AG09319 (cell line): ENCODE results near the gene IL2RA.
"Not testable (repeated sequence)": the region's sequence is repeated elsewhere in the genome, so short reads cannot be mapped to it uniquely, and the experiment has no call there.

Source experiments
- DNase-seq: peaks from one replicate; pipeline ENCODE4 v3.0.0-alpha.2; 2010; ENCODE audit warnings: low read depth; ENCODE audit errors: extremely low read depth
- TF ChIP-seq, protein P1 (sequence below): IDR thresholded peaks from 2 replicates; pipeline ENCODE4 v1.5.1; 2011; ENCODE audit warnings: low read depth, mild to moderate bottlenecking, inconsistent platforms, low read length, moderate library complexity

IL2RA gene

DNA sequence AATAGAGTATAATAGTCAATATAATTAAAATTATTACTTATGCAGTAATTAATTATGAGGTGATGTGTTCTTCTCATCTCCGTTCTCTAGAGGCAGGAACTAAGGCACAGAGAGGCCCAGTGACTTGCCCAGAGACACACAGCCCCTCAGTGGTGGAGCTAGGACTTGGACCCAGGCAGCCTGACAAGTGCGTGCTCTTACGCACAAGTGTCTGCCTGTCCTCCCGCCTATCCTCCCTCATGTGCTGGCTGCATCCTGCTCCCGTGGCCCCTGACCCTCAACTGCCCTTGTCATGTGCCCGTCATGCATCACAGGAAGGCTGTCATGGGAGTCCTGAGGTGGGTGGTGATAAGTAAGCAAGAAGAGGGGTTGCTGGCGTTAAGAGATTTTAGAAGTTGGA lies 14.3 kb downstream of the IL2RA start:
- DNase-seq: no peak
- TF ChIP-seq, protein P1, sequence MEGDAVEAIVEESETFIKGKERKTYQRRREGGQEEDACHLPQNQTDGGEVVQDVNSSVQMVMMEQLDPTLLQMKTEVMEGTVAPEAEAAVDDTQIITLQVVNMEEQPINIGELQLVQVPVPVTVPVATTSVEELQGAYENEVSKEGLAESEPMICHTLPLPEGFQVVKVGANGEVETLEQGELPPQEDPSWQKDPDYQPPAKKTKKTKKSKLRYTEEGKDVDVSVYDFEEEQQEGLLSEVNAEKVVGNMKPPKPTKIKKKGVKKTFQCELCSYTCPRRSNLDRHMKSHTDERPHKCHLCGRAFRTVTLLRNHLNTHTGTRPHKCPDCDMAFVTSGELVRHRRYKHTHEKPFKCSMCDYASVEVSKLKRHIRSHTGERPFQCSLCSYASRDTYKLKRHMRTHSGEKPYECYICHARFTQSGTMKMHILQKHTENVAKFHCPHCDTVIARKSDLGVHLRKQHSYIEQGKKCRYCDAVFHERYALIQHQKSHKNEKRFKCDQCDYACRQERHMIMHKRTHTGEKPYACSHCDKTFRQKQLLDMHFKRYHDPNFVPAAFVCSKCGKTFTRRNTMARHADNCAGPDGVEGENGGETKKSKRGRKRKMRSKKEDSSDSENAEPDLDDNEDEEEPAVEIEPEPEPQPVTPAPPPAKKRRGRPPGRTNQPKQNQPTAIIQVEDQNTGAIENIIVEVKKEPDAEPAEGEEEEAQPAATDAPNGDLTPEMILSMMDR: no peak

DNA sequence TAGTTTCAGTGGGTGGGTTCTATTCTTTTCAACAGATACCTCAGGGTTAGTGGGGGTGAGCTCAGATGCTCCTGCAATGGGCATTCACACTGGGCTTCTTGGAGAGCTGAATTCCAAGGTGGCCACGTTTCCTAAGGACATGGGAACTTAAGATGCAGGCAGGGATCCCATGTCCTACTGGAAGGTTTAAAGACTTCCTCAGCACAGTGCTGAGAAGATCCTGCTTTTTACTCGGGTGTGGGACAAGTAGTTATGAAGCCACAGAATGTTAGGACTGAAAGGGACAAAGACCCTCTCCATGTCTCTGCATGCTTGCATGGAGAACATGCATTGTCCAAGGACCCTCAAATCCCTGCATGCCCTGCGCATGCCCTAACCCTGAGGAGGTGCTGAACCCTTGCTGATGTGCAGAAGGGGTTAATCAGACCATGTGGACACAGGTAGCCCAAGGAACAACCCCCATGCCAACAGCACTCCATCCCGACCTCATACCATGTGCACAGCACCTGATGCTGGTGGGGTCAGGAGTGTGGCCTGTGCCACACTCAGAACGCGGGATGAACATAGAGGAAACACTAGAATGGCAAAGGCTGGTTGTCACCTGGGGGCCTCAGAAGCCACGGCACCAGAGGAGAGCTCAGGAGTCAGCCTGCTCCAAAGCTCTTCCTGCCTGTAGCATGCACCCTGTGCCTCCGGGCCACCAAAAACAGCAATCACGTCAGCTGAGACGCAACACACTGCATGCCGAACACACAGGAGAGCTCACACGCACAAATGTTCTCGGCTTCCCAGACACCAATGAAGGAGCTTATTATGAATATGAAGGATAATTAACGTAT lies 15.2 kb downstream of the IL2RA start:
- no peak for DNase-seq
- TF ChIP-seq, protein P1: no peak

DNA sequence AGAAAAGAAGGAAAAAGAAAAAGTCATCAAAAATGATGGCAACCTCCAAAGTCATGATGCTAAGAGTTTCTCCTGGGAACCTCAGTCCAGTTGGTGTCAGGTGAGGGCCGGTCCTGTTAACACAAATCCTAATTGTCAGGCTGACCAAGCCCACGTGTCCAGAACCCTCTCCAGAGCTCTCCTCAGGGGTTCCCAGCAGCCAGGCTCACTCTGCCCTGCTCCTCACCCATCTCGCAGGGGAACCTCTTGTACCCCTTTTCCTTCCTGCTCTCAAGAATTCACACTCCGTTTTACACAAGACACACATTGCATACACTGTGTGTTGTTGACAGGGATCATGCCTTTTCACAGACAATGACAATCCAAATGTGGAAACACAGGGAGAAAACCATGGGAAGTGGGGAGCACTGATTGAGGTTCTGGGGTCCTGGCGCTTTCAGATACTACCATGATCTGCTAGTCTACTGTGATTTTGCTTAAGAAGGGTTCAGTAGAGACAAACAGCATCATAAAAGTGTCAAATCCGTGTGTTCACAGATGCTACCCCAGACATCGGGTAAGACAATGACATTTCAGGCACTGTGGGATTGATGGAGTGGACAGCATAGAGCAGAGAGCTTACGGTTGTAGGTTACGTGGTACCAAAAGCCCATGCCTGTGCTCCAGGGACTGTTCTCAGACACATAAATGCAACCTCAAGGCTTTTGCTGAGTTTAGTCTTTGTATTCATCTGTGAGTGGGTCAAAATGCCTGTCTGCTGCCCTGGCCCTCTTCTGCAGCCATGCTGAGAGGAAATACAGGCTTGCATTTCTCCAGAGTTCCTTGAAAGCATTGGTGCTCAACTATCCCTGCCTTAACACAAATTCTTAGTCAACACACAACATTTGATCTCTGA lies 16.0 kb downstream of the IL2RA start:
- DNase-seq: no peak
- TF ChIP-seq, protein P1: no peak

DNA sequence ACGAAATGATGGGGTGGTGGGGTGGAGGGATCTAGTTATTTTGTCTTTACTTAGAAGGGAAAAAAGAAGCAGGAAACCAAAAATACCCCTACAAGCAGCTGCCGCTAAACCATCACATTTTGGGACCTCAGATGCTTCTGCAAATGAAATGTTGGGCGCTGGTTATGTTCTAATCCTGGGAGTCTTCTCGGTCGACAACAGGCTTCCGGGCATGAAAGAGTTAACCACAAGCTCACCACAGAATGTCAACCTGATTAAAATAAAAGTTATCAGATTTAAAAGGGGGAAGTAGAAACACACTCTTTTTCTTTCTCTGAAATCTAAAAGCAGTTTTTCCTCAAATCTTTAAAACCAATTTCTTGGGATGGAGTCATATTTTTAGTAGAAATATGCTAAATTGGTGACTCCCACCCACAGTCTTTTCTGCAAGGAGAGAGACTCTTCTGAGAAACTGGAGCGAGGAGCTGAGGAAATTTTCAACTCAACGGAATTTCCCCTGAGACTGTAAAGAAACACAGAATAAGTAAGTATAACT lies 16.8 kb downstream of the IL2RA start:
- TF ChIP-seq, protein P1: no peak
- DNase-seq: no peak

DNA sequence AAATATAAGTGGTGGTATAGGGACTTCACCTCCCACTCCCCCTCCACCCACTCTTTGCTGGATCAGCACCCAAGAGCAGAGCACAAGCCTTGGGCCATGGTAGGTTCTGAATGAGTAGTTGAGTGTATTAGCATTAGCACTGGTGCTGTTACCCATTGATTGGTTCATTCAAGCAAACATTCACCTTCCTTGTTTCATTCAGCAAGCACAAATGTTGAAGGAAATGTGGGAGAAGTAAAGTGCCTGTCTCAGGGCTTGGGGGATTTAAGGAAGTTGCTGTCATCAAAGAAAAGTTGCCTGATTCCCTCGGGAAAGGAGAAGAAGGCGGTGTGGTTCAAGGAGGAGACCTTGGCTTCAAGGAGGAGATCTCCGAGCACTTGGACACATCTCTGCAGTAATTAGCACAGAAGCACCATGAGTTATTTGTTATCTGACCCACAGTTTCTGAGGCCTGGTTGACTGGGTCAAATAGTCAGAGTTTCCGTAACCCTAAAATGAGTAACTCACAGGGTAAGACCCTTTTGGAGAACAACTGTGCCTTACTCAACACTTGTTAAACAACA lies 17.3 kb downstream of the IL2RA start:
- TF ChIP-seq, protein P1: no peak
- DNase-seq: no peak

DNA sequence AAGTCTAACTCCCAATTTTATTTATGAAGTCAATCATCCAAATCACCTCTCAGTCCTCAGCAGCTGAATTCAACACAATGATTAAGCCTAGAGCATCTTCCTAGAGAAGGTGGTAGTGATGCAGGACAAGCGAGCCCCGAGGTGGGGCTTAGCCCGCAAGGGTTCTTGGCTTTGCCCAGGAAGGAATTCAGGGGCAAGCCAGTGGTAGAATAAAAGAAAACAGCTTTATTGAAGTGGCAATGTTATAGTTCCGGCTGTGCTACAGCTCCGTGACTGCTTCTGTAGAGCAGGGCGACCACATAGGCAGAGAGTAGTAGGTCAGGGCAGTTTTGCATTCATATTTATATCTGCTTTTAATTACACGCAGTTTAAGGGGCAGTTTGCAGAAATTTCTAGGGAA lies 18.1 kb downstream of the IL2RA start:
- no peak for DNase-seq
- TF ChIP-seq, protein P1: no peak

DNA sequence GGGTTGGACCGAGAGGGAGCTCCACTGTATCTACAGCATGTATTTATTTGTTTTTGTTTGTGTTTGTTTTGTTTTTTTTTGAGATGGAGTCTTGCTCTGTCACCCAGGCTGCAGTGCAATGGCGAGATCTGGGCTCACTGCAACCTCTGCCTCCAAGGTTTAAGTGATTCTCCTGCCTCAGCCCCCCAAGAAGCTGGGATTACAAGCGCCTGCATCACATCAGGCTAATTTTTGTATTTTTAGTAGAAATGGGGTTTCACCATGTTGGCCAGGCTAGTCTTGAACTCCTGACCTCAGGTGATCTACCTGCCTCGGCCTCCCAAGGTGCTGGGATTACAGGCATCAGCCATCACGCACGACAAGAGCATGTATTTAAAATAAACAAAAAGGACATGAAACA lies 18.8 kb downstream of the IL2RA start:
- not testable (repeated sequence) for DNase-seq
